H9 (cell line): ENCODE measurements around the gene VWC2L. TPM values are rescaled to one million over a fixed set of nuclear protein-coding genes. Genes with fewer than 3 reads are reported as not detected.

ENCODE experiments used
- DNase-seq: peaks from one replicate; pipeline ENCODE4 v3.0.0-alpha.2; 2017
- H2AFZ ChIP-seq: one replicate; pipeline ENCODE4 v1.6.1; 2013; ENCODE audit warnings: mild to moderate bottlenecking, low read length, control low read depth, moderate library complexity
- H2AK5ac ChIP-seq: 2 replicates; pipeline ENCODE4 v1.6.1; 2013; ENCODE audit warnings: low read length, control low read depth, mixed read lengths; ENCODE audit not compliant: insufficient read length
- H2BK120ac ChIP-seq: one replicate; pipeline ENCODE4 v1.6.1; 2013; ENCODE audit warnings: low read depth, mild to moderate bottlenecking, low read length, control low read depth, inconsistent platforms; ENCODE audit not compliant: poor library complexity, severe bottlenecking
- H2BK12ac ChIP-seq: 2 replicates; pipeline ENCODE4 v1.6.1; 2013; ENCODE audit warnings: low read length, control low read depth, mixed read lengths, low read depth; ENCODE audit not compliant: insufficient read length
- H2BK15ac ChIP-seq: 2 replicates; pipeline ENCODE4 v1.6.1; 2013; ENCODE audit warnings: low read depth, low read length, control low read depth
- H2BK20ac ChIP-seq: one replicate; pipeline ENCODE4 v1.6.1; 2013; ENCODE audit warnings: low read depth, mild to moderate bottlenecking, low read length, control low read depth, inconsistent platforms; ENCODE audit not compliant: poor library complexity, severe bottlenecking
- H2BK5ac ChIP-seq: 2 replicates; pipeline ENCODE4 v1.6.1; 2013; ENCODE audit warnings: low read length, control low read depth, mixed read lengths; ENCODE audit not compliant: insufficient read length
- H3K14ac ChIP-seq: 2 replicates; pipeline ENCODE4 v1.6.1; 2013; ENCODE audit warnings: low read length, control low read depth; ENCODE audit not compliant: insufficient read depth
- H3K18ac ChIP-seq: 2 replicates; pipeline ENCODE4 v1.6.1; 2013; ENCODE audit warnings: low read depth, mild to moderate bottlenecking, mixed read lengths, low read length, control low read depth; ENCODE audit not compliant: insufficient read length
- H3K23ac ChIP-seq: 2 replicates; pipeline ENCODE4 v1.6.1; 2013; ENCODE audit warnings: low read length, control low read depth, mixed read lengths, low read depth; ENCODE audit not compliant: insufficient read length
- H3K23me2 ChIP-seq: 2 replicates; pipeline ENCODE4 v1.6.1; 2013; ENCODE audit warnings: low read depth, mild to moderate bottlenecking, mixed read lengths, low read length, control low read depth; ENCODE audit not compliant: insufficient read length, poor library complexity, severe bottlenecking
- H3K27ac ChIP-seq: 2 replicates; pipeline ENCODE4 v1.5.1; 2013; ENCODE audit warnings: low read length, control low read depth, mixed read lengths, low read depth; ENCODE audit not compliant: insufficient read length
- H3K27me3 ChIP-seq: 2 replicates; pipeline ENCODE4 v1.6.1; 2013; ENCODE audit warnings: low read length, control low read depth, inconsistent platforms; ENCODE audit not compliant: insufficient read depth
- H3K4ac ChIP-seq: 2 replicates; pipeline ENCODE4 v1.6.1; 2013; ENCODE audit warnings: low read depth, mild to moderate bottlenecking, control low read depth, inconsistent platforms, low read length, moderate library complexity
- H3K4me1 ChIP-seq: 2 replicates; pipeline ENCODE4 v1.6.1; 2013; ENCODE audit warnings: low read length, control low read depth, inconsistent platforms; ENCODE audit not compliant: insufficient read depth
- H3K4me2 ChIP-seq: 2 replicates; pipeline ENCODE4 v1.6.1; 2013; ENCODE audit warnings: low read length, control low read depth, mixed read lengths; ENCODE audit not compliant: insufficient read length, insufficient read depth
- H3K56ac ChIP-seq: 2 replicates; pipeline ENCODE4 v1.6.1; 2013; ENCODE audit warnings: low read depth, mild to moderate bottlenecking, mixed read lengths, low read length, control low read depth; ENCODE audit not compliant: insufficient read length
- H3K79me1 ChIP-seq: 2 replicates; pipeline ENCODE4 v1.6.1; 2013; ENCODE audit warnings: low read depth, mild to moderate bottlenecking, moderate library complexity, low read length, control low read depth, inconsistent platforms; ENCODE audit not compliant: insufficient read depth, poor library complexity, severe bottlenecking
- H3K79me2 ChIP-seq: 2 replicates; pipeline ENCODE4 v1.6.1; 2013; ENCODE audit warnings: low read length, control low read depth, inconsistent platforms; ENCODE audit not compliant: insufficient read depth
- H3K9ac ChIP-seq: 2 replicates; pipeline ENCODE4 v1.6.1; 2013; ENCODE audit warnings: low read length, control low read depth, mixed read lengths; ENCODE audit not compliant: insufficient read length; ENCODE audit errors: extremely low read depth
- H3K9me3 ChIP-seq: one replicate; pipeline ENCODE4 v1.6.1; 2013; ENCODE audit warnings: low read depth, low read length, inconsistent platforms; ENCODE audit not compliant: control insufficient read depth
- H3T11ph ChIP-seq: one replicate; pipeline ENCODE4 v1.6.1; 2013; ENCODE audit warnings: mild to moderate bottlenecking, low read length, control low read depth, inconsistent platforms
- H4K20me1 ChIP-seq: one replicate; pipeline ENCODE4 v1.6.1; 2013; ENCODE audit not compliant: control insufficient read depth, insufficient read length, insufficient read depth
- H4K5ac ChIP-seq: 2 replicates; pipeline ENCODE4 v1.6.1; 2013; ENCODE audit warnings: low read depth, mild to moderate bottlenecking, mixed read lengths, low read length, control low read depth; ENCODE audit not compliant: insufficient read length
- H4K8ac ChIP-seq: replicated peaks from 2 replicates; pipeline ENCODE4 v1.6.1; 2013; ENCODE audit warnings: low read length, control low read depth, mixed read lengths, low read depth; ENCODE audit not compliant: insufficient read length
- H4K91ac ChIP-seq: 2 replicates; pipeline ENCODE4 v1.6.1; 2013; ENCODE audit warnings: low read depth, mild to moderate bottlenecking, moderate library complexity, mixed read lengths, low read length, control low read depth; ENCODE audit not compliant: insufficient read length
- H3K27ac Mint-ChIP-seq, 3 experiments: 2 replicates in 2 of 3; 3 replicates in 1 of 3; pipeline ENCODE4 v1.8.0; 2020 to 2021; ENCODE audit warnings: mixed read lengths in 3 of 3, mild to moderate bottlenecking in 1 of 3, moderate library complexity in 1 of 3
- H3K27me3 Mint-ChIP-seq: 2 replicates; pipeline ENCODE4 v1.8.0; 2021; ENCODE audit warnings: low read depth, mild to moderate bottlenecking, moderate library complexity, mixed read lengths
- H3K36me3 Mint-ChIP-seq, 3 experiments: 2 replicates in 2 of 3; 3 replicates in 1 of 3; pipeline ENCODE4 v1.8.0; 2020 to 2021; ENCODE audit warnings: low read depth in 3 of 3, mixed read lengths in 3 of 3; ENCODE audit not compliant: insufficient read depth in 1 of 3
- H3K4me1 Mint-ChIP-seq, 2 experiments: 2 replicates each; pipeline ENCODE4 v1.8.0; 2020; ENCODE audit warnings: mixed read lengths in 2 of 2
- H3K4me3 Mint-ChIP-seq, 2 experiments: 2 replicates in 1 of 2; 3 replicates in 1 of 2; pipeline ENCODE4 v1.8.0; 2020 to 2021; ENCODE audit warnings: mild to moderate bottlenecking in 2 of 2, mixed read lengths in 2 of 2, moderate library complexity in 1 of 2
- H3K9me3 Mint-ChIP-seq, 2 experiments: 2 replicates in 1 of 2; 3 replicates in 1 of 2; pipeline ENCODE4 v1.8.0; 2020; ENCODE audit warnings: mild to moderate bottlenecking in 2 of 2, mixed read lengths in 2 of 2, moderate library complexity in 1 of 2
- WGBS: extraction: QIAGEN DNeasy Blood & Tissue Kit; methylation state at CpG from one replicate; pipeline ENCODE4 v1.1.7; 2013; ENCODE audit warnings: missing lambda C conversion rate, low lambda C conversion rate, mixed read lengths; ENCODE audit not compliant: insufficient read length; ENCODE audit errors: extremely low coverage; 5-methylcytosine and 5-hydroxymethylcytosine counted together
- total RNA-seq: library from RNA; stranded (reverse); gene quantifications from 2 replicates; pipeline ENCODE4 v1.2.1, GENCODE V29; 2021
- TF ChIP-seq, protein P1 (sequence below): fragments of 200-600 bp; sonication (generic); conservative IDR thresholded peaks from 3 replicates; pipeline ENCODE4 v1.8.0; 2021; ENCODE audit warnings: antibody characterized with exemption, mild to moderate bottlenecking

The VWC2L gene
- total RNA-seq, 1 experiment from 2014 or later, result not detected

DNA sequence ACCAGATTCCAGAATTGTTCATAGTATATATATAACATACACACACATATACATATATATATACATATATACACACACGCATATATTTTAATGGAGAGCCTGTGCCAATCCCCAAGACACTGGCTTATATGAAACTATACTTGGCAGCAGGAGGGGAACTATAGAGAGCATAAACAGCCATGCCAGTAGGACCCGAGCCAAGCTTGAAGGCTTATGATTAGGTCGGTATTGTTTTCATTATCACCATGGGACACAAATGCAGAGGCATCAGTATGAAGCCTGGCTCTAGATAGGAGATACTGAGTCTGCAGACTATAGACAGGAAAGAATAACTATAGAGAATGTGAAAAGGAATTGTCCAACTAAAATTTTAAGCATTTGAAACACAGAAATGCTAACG, 181.2 kb downstream of the VWC2L start:
- Histone ChIP-seq H4K91ac (no peak overlapping the region), H2AK5ac (no peak overlapping the region), H4K20me1 (no peaks in the 10 kb centered on the region), H3K23me2 (no peaks in the 10 kb centered on the region), H2BK5ac (no peak overlapping the region), H2BK20ac (no peak overlapping the region), H3K79me1 (no peaks in the 10 kb centered on the region), H3K27ac (no peak overlapping the region), H2AFZ (no peak overlapping the region), H2BK12ac (no peak overlapping the region), H3K23ac (no peak overlapping the region), H3K56ac (no peak overlapping the region), H3K9me3 (no peaks in the 10 kb centered on the region), H2BK120ac (no peak overlapping the region), H2BK15ac (no peak overlapping the region), H3K14ac (no peak overlapping the region), H3K4me2 (no peak overlapping the region), H3K4ac (no peak overlapping the region), H3K79me2 (no peaks in the 10 kb centered on the region), H3K9ac (no peak overlapping the region), H3T11ph (no peak overlapping the region), H3K18ac (no peak overlapping the region), H3K27me3 (peaks cover 10% of the 10 kb centered on the region; the same call in 1 of the 2 replicates), H3K4me1 (no peaks in the 10 kb centered on the region), H4K5ac (no peak overlapping the region), H4K8ac (no peak overlapping the region)
- TF ChIP-seq, protein P1, sequence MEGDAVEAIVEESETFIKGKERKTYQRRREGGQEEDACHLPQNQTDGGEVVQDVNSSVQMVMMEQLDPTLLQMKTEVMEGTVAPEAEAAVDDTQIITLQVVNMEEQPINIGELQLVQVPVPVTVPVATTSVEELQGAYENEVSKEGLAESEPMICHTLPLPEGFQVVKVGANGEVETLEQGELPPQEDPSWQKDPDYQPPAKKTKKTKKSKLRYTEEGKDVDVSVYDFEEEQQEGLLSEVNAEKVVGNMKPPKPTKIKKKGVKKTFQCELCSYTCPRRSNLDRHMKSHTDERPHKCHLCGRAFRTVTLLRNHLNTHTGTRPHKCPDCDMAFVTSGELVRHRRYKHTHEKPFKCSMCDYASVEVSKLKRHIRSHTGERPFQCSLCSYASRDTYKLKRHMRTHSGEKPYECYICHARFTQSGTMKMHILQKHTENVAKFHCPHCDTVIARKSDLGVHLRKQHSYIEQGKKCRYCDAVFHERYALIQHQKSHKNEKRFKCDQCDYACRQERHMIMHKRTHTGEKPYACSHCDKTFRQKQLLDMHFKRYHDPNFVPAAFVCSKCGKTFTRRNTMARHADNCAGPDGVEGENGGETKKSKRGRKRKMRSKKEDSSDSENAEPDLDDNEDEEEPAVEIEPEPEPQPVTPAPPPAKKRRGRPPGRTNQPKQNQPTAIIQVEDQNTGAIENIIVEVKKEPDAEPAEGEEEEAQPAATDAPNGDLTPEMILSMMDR, result no peak
- H3K27ac Mint-ChIP-seq, result no peak overlapping the region
- peaks cover 2 to 3% of the 10 kb centered on the region in 2 experiments; a peak in 3 of 4 replicates for H3K4me1 Mint-ChIP-seq
- no peaks in the 10 kb centered on the region for H3K36me3 Mint-ChIP-seq
- no CpG with 5 or more reads among the region's 4 CpGs for WGBS
- peaks cover 94% of the 10 kb centered on the region for H3K27me3 Mint-ChIP-seq
- DNase-seq, result no peak
- no peak overlapping the region for H3K4me3 Mint-ChIP-seq
- H3K9me3 Mint-ChIP-seq, result no peaks in the 10 kb centered on the region; a peak in 1 of 5 replicates
